GM21423 (cell line): ENCODE measurements around the gene ST7L.

Experiments used
- ATAC-seq: cut with Tn5 transposase; IDR thresholded peaks from one replicate; pipeline ENCODE4 v1.9.1; 2021; ENCODE audit warnings: mild to moderate bottlenecking, moderate library complexity; ENCODE audit not compliant: unreplicated experiment

The ST7L gene

DNA sequence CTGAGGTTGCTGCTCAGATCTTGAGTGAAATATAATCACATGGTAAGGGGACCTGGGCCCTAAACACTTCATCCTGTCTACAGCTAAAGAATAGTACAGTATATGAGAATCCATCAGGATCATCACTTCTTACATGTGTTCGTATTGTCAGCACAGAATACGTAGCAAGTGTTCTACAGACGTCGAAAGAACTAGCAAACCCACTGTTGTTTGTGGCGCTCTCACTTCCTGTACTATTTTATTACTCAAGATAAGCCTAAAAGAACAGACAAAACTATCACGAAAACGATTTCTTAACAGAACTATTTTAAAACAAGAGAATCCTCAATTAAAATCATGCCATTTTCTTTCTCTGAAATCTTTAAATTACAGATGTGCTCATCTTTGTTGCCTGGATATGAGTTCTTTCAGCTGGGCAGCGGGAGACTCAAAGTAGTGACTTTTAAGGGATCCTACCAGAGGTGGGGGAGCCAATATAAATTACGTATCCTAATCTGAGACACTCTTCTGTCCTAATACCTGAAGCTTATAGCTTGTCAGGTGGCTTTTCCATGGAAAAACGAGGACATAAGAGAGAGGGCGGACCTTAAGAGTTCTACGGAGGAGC, 724 bp downstream of the ST7L start:
- no peak for ATAC-seq

DNA sequence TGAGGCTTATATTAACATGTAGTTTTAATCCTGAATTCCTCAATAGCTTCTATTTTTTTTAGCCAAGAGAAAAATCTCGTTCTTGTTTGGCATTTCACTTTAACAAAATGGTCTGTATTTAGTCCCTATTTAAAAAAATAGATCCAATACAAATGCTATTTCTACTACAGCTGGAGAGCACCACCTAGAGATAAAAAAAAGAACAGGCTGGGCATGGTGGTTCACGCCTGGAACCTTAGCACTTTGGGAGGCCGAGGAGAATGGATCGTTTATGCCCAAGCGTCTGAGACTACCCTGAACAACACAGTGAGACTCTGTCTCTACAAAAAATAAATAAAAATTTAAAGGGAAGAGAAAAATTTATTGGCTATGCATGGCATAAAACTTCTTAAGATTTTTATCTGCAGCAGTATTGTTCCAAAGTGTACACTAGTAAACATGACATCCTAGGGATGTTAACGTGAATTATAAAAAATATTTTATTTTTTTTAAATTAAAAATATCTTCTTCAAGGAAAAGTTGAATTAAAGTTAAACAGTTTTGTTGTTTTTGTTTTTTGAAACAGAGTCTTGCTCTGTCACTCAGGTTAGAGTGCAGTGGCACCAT, 4.4 kb downstream of the ST7L start:
- no peak for ATAC-seq

DNA sequence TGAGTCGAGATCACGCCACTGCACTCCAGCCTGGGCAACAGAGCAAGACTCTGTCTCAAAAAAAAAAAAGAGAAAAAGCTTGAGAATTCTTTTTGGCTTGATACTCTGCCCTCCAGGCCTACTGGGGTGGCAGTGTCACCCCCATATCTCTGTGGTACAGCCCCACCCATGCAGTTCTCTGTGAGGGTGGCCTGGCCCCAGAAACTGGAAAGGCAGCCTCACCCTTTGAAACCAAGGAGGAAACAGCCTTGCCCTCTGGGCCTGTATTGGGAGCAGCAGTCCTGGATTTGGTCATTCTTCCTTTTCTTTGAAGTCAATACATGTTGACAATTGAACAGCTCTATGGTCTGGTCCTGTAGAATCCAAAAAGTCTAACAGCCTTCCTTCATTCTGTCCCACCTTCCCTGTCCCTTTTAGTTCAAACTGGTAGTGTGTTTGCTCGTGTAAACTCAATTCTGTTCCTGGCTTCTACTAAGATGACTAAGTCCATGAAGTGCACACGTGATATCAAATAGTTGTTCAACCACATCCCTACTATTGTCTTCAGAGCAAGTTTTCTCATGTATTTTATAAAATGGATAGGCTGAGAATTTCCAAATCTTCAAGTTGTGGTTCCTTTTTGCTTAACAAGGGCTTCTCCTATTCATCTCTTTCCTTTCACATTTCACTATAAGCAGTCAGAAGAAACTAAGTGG, 13.2 kb downstream of the ST7L start:
- ATAC-seq = no peak

DNA sequence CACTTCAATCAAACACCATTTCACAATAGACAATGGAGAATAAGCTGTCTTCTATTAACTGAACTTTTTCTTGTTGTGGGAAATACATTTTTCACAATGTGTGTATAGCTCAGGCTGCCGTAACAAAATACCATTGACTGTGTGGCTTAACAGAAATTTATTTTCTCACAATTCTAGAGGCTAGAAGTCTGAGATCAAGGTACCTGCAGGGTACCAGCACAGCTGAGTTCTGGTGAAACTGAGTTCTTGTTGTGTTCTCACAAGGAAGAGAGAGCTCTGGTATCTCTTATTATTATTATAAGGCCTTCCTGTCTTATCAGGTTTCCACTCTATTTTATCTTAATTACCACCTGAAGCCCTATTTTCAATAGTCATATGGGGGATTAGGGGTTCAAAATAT, 15.4 kb downstream of the ST7L start:
- ATAC-seq = no peak

DNA sequence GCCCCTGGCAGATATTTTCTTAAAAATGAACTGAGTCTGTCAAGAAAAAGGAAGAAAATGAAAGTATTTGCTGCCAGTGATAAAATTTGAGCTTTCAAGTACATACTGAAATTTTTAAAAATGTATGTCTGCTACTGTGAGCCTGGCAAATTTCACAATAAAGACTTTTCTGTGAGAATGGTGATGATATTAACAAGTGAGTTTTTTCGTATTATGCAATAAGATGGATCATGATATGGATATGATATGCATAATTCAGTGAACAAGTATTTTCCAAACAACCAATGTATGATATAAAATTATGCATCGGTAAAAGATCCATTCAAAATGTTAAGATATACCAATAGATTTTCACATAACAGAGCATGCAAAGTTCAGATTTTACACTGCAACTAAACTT, 15.9 kb downstream of the ST7L start:
- no peak for ATAC-seq

DNA sequence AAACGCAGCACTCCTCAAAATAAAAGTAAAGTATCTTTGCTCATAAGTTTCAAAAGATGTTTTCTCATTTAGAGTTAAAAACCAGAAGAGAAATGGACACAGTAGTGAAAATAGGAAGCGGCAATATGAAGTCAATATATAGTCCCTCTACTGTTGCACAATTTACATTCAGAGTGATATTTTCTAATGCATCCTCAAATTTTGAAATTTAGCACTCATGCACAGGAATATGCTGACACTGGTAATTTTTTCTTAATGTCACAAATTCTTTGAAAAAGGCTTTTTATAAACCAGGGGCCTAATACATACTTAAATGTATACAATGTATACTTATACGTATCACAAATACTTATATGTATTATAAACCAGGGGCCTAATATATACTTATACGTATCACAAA, 19.5 kb downstream of the ST7L start:
- ATAC-seq = no peak

DNA sequence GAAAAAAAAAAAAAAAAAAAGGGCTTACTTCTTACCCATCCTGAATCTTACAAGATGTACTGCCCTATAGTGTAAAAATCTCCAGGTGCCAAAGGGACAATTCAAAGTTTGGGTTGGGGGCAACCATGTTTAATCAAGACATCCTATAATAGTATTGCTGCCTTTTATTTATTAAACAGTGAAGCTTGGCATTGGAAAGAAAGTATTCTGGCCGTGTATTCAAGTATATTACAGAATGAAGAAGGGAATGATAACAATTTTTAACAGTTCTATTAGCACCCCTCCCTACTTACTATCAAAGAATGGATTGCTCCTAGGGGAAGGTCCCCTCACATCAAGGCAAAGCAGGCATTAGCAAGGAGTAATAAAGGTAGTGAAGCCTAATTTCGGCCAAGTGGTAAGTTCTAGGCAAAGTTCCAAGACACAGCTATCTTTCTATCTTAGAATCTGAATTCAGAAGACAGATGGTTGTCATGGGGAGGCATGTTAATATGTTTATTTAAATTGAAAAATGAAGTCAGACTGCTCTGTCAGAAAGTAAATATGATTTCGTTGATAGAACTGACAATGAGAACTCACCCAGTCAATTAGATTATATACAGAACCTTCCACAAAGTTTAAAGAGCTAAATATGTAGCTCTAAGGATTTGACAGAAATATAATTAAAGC, 24.6 kb downstream of the ST7L start:
- no peak for ATAC-seq

DNA sequence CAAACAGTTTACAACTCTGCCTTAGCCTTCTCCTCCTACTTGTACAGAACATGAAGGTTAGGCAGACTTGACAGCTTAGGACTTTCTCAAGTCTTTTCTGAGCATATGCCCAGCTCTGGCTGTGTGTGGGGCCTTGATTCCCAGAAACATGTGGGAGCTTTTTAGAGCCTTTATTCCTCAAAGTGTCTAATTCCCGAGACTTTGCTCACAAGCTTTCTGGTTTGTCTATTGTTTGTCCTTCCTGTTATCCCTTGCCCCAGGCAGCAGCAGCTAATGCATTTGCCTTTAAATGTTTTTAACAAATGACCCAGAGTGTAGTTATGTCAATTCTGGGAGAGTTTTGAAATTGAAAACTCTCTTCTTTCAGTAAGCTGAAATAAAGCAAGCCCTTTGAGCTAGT, 29.2 kb downstream of the ST7L start:
- no peak for ATAC-seq

DNA sequence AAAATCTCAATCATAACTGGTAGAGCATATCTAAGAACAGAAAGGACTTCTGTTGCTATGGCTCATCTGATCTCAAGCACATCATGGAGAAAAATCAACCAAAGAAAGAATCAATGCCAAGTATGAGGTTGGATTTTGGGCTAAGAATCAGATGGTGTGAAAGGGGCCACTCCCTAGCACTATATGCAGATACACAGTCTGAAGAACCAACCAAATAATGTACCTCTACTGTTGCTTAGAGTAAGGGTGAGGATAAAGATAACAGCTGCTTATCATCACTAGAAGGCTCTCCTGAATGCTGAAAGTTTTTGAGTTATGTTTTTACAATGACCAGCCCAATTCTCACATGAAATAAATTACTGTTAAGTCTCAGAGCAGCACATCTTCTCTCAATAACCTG, 35.6 kb downstream of the ST7L start:
- no peak for ATAC-seq

DNA sequence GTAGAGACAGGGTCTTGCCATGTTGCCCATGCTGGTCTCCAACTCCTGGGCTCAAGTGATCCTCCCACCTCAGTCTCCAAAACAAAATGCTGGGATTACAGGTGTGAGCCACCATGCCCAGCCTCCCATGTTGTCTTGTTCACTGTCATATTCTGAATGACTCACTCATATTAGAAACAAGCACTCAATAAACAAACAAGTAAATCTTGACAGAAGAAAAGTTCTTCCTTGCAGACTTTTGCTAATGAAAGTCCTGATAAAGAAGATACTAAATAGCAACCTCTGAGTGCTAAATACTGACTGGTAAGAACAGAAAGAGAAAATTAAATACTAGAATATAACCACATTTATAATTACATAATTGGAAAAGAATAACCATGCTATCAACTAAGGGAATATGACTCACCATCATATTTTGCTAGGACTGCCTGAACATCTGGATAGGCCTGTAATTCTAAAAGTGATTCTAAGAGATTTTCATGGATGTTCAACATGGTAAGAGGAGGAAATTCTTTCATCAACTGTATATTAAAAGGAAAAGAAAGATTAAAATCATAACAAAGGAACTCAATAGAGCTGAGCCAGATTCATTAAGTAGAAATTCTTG, 37.3 kb downstream of the ST7L start:
- ATAC-seq = no peak

DNA sequence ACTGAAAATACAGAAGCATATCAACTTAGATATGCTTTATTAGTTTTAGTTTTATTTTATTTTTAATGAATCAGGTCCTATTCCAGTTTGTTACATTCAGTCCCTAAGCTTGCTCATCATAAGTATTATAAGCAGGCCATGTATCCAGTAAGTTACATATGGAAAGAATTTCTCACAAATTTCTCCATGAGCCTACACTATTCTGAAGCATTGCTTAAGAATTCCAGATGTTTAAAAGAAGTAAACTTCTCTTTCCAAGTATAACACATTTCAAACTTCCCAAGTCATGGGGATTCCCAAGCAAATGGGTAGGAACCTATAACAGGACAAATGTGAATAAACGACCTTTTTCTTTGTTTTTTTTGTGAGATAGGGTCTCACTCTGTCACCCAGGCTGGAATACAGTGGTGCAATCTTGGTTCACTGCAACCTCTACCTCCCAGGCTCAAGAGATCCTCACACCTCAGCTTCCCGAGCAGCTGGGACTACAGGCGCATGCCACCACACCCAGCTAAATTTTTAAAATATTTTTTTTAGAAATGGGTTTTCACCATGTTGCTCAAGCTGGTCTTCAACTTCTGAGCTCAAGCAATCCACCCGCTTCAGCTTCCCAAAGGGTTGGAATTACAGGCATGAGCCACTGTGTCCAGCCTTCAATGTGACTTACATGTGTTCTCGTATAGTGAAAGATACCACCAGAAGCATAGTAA, 39.0 kb downstream of the ST7L start:
- ATAC-seq = no peak

DNA sequence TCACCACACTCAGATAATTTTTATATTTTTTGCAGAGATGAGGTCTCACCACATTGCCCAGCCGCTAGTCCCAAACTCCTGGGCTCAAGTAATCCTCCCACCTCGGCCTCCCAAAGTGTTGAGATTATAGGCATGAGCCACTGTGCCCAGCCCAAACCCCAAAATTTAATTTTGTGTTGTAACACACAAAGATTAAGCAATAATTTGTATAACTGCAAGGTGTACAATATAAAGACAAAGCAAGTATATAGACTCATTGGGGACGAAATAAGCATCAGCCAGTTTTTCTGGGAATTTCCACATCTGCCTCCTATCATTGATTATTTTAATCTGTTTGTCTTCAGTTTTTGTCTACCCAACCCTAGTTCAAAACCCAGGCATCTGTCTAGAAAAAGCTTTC, 42.7 kb downstream of the ST7L start:
- ATAC-seq = no peak

DNA sequence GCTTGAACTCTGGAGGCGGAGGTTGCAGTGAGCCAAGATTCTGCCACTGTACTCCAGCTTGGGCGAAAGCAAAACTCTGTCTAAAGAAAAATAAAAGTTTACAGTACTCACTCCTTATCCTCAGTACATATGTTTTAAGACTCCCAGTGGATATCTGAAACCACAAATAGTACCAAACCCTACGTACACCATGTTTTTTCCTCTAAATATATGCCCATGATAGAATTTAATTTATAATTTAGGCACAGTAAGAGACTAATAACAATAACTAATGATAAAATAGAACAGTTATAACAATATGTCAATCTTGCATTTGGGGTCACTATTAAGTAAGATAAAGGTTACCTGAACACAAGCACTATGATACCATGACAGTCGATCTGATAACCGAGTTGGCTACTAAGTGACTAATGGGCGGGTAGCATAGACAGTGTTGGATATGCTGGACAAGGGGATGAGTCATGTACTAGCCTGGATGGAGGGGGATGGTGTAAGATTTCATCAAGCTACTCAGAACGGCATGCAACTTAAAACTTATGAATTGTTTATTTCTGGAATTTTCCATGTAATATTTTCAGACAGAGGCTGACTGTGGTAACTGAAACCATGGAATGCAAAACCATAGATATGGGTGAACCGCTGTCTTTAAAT, 43.7 kb downstream of the ST7L start:
- ATAC-seq = no peak

DNA sequence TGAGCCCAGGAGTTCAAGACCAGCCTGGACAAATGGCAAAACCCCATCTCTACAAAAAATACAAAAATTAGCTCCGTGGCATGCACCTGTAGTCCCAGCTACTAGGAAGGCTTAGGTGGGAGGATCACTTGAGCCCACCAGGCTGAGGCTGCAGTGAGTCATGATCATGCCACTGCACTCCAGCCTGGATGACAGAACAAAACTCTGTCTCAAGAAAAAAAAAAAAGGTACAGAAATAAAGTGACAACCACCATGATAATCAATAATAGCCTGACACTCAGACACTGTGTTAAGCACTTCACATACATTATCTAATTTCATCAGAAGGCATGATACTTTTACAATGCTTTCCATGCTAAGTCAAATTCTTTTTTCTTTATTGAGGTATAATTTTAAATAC, 53.1 kb downstream of the ST7L start:
- no peak for ATAC-seq

DNA sequence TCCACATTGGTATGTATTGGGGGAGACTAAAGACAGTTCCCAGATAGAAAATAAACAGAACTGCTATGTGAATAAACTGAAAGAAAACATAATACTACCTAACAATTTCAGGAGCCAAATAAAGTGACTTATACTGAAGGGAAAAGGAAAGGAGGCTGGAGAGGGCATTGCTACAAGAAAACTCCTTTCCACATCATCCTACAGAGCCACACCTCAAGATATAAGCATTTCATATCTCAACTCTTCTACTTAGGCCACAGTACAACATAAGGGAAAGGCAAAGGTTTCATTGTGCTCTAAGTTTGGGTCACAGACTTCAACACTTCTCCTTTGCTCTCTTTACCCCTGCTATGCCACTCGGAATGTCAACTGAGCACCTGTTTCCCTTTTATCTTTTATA, 54.9 kb downstream of the ST7L start:
- no peak for ATAC-seq

DNA sequence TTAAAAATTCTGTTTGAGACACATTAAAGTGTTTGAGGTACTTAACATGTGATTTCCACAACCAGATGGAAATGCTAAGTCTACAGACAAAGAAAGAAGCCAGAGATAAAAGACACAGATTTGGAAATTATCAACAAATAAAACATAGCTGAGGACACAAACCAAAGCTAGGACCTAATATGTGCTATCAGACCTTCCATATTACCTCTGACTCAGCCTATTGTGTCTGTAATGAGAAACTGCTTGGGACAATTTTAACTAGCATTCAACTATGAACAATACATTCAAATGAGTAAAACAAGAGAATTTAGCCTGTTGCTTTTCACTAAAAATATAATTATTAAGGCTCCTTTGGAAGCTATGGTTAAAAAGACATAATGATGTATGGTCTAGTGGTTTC, 55.6 kb downstream of the ST7L start:
- no peak for ATAC-seq

DNA sequence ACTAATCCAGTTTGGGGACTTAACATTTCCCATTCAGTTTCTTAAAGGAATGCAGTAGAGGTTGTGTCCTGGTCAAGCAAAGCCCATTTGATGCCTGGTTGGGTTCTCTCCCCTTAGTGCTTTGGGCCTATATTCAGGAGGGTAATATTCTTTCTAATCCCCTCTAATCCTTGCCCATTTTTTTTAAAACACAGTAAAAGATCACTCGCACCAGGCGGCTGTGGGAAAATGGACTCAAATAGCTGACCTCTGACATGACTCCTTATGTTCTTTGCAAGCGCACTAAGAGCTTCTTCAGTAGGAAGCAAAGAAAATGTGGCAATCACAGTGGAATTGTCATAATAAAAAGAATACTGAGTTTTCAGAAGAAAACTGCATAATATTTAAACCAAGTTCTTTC, 60.3 kb downstream of the ST7L start:
- ATAC-seq = no peak

DNA sequence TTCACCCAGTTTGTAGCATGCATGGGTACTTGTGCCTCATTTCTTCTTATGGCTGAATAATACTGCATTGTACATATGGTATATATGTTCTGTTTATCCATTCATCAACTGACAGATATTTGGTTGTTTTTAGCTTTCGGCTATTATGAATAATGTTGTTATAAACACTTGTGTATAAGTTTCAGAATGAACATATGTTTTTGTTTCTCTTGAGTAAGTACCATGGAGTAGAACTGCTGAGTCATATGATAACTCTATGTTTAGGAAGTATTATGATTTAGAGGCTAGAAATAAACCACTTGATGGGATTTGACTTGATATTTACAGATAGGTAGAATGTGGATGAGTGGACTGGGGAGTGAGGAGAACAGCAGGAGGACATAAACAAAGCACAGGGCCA, 61.6 kb downstream of the ST7L start:
- ATAC-seq = no peak

DNA sequence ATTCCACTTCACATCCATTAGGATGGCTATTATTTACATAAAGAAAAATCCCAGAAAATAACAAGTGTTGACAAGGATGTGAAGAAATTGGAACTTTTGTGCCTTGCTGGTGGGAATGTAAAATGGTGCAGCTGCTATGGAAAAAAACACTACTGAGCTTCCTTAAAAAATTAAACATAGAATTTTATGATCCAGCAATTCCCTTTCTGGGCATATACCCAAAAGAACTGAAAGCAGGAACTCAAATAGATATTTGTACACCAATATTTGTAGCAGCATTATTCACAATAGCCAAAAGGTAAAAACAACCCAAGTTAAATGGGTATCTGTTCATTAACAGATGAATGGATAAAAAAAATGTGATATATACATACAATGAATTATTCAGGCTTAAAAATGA, 64.5 kb downstream of the ST7L start:
- no peak for ATAC-seq

DNA sequence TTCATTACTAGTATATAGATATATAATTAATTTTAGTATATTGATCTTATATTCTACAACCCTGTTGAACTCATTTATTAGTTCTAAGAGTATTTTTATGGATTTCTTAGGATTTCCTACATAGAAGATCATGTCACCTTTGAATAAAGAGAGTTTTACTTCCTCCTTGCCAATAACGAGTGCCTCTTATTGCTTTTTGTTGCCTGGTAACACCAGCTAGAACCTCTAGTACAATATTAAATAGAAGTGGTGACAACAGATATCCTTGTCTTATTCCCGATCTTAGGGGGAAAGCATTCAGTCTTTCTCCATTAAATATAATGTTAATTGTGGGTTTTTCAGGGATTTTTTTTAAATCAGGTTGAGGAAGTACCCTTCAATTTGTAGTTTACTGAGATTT, 69.4 kb downstream of the ST7L start:
- ATAC-seq = no peak

DNA sequence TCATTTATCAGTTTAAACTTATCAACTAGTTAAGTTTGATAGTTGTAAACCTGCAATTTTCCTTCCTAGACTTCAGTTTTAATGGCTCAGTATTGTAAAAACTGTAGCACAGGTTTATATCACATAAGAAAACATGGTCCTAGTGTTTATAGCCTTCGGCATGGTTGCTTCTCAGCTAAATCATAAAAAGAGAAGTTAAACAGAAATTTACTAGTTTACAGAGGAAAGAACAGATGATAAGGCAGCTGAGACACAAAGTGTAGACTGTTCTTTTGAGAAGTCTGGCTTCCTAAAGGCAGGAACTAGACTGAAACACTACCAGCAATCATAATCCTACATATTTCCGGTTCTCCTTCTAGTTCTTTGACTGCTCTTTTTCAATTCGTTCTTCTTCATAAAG, 70.4 kb downstream of the ST7L start:
- ATAC-seq = no peak
